IMR-90 (cell line): Measurements from ENCODE around the gene TCF7L2. TPM values are rescaled to one million over a fixed set of nuclear protein-coding genes. Genes with fewer than 3 reads are reported as not detected.

Experiments used
- ATAC-seq: fragments of 200-7000 bp; cut with Tn5 transposase; 2 replicates; pipeline ENCODE4 v1.9.1; 2020; ENCODE audit warnings: low read depth, mild to moderate bottlenecking, moderate library complexity
- BruUV-seq: library from RNA; stranded (reverse); fragments of 400-500 nt; replicated peaks from 2 replicates; lab custom pipeline; 2021; lab: Mats Ljungman, UMichigan
- CTCF ChIA-PET: fragments of 300-600 bp; formaldehyde crosslinking; extraction: SDS; loops from one replicate; lab custom pipeline; 2021; ENCODE audit warnings: antibody characterized with exemption; lab: Yijun Ruan, JAX
- POLR2A ChIA-PET: fragments of 300-600 bp; sonication (Branson Sonifier 250); formaldehyde crosslinking; loops from one replicate; lab custom pipeline; 2022; ENCODE audit warnings: antibody characterized with exemption; ENCODE audit not compliant: unreplicated experiment; lab: Charles Lee
- DNase-seq: peaks from one replicate; pipeline ENCODE4 v3.0.0; 2013
- H2AFZ ChIP-seq: replicated peaks from 2 replicates; pipeline ENCODE3; 2013; ENCODE audit warnings: low read length, mild to moderate bottlenecking; ENCODE audit not compliant: poor library complexity
- H2AK5ac ChIP-seq: 2 replicates; pipeline ENCODE4 v1.6.1; 2013; ENCODE audit warnings: low read depth, low read length, inconsistent platforms
- H2AK9ac ChIP-seq: replicated peaks from 2 replicates; pipeline ENCODE3; 2013; ENCODE audit warnings: mild to moderate bottlenecking, low read depth, low read length, moderate library complexity; ENCODE audit not compliant: poor library complexity
- H2BK120ac ChIP-seq: 2 replicates; pipeline ENCODE4 v1.6.1; 2013; ENCODE audit warnings: low read depth, low read length, inconsistent platforms
- H2BK15ac ChIP-seq: 3 replicates; pipeline ENCODE4 v1.6.1; 2013; ENCODE audit warnings: low read depth, low read length, inconsistent platforms
- H2BK20ac ChIP-seq: 2 replicates; pipeline ENCODE4 v1.6.1; 2013; ENCODE audit warnings: low read depth, mild to moderate bottlenecking, inconsistent platforms, low read length, moderate library complexity
- H2BK5ac ChIP-seq: 2 replicates; pipeline ENCODE4 v1.6.1; 2013; ENCODE audit warnings: mild to moderate bottlenecking, low read depth, low read length, inconsistent platforms; ENCODE audit not compliant: poor library complexity, severe bottlenecking
- H3K14ac ChIP-seq: replicated peaks from 2 replicates; pipeline ENCODE4 v1.6.1; 2013; ENCODE audit warnings: low read depth, low read length, inconsistent platforms
- H3K18ac ChIP-seq: 2 replicates; pipeline ENCODE4 v1.6.1; 2013; ENCODE audit warnings: low read depth, low read length, control low read depth
- H3K23ac ChIP-seq: 2 replicates; pipeline ENCODE4 v1.6.1; 2013; ENCODE audit warnings: low read depth, low read length, inconsistent platforms
- H3K27ac ChIP-seq: 2 replicates; pipeline ENCODE4 v1.5.1; 2013; ENCODE audit warnings: mild to moderate bottlenecking, control low read depth, low read length; ENCODE audit not compliant: insufficient read depth
- H3K27me3 ChIP-seq: 2 replicates; pipeline ENCODE4 v1.6.1; 2013; ENCODE audit warnings: low read length; ENCODE audit not compliant: control insufficient read depth, insufficient read depth
- H3K36me3 ChIP-seq: 2 replicates; pipeline ENCODE4 v1.6.1; 2013; ENCODE audit warnings: low read length, mixed read lengths; ENCODE audit not compliant: control insufficient read depth, insufficient read depth
- H3K4ac ChIP-seq: 2 replicates; pipeline ENCODE4 v1.6.1; 2013; ENCODE audit warnings: low read depth, low read length, inconsistent platforms
- H3K4me1 ChIP-seq: 2 replicates; pipeline ENCODE4 v1.6.1; 2013; ENCODE audit warnings: low read length, mixed read lengths; ENCODE audit not compliant: control insufficient read depth, insufficient read depth
- H3K4me2 ChIP-seq: 2 replicates; pipeline ENCODE4 v1.6.1; 2013; ENCODE audit warnings: low read depth, mild to moderate bottlenecking, control low read depth, low read length, moderate library complexity
- H3K4me3 ChIP-seq: 2 replicates; pipeline ENCODE4 v1.5.1; 2013; ENCODE audit warnings: low read depth, mild to moderate bottlenecking, control low read depth, low read length, moderate library complexity; ENCODE audit not compliant: insufficient read depth
- H3K56ac ChIP-seq: 2 replicates; pipeline ENCODE4 v1.6.1; 2013; ENCODE audit warnings: low read length, inconsistent platforms; ENCODE audit not compliant: insufficient read depth; ENCODE audit errors: extremely low read depth
- H3K79me1 ChIP-seq, 2 experiments: 2 replicates each; pipeline ENCODE4 v1.6.1; 2013; ENCODE audit warnings: low read length in 2 of 2, inconsistent platforms in 1 of 2, low read depth in 1 of 2
- H3K9ac ChIP-seq: 2 replicates; pipeline ENCODE4 v1.6.1; 2013; ENCODE audit warnings: low read depth, low read length, control low read depth
- H3K9me1 ChIP-seq: 2 replicates; pipeline ENCODE4 v1.6.1; 2013; ENCODE audit warnings: low read length, inconsistent platforms; ENCODE audit not compliant: insufficient read depth
- H3K9me3 ChIP-seq: 2 replicates; pipeline ENCODE4 v1.6.1; 2013; ENCODE audit warnings: low read length; ENCODE audit not compliant: control insufficient read depth, insufficient read depth
- H4K20me1 ChIP-seq: 2 replicates; pipeline ENCODE4 v1.6.1; 2013; ENCODE audit warnings: low read length, inconsistent platforms; ENCODE audit not compliant: insufficient read depth
- H4K5ac ChIP-seq: 2 replicates; pipeline ENCODE4 v1.6.1; 2013; ENCODE audit warnings: mild to moderate bottlenecking, low read depth, low read length, control low read depth
- H4K8ac ChIP-seq, 2 experiments: 2 replicates each; pipeline ENCODE4 v1.6.1; 2013; ENCODE audit warnings: low read depth in 2 of 2, low read length in 2 of 2, control low read depth in 1 of 2, inconsistent platforms in 1 of 2
- H4K91ac ChIP-seq: 2 replicates; pipeline ENCODE4 v1.6.1; 2013; ENCODE audit warnings: low read depth, low read length, inconsistent platforms; ENCODE audit not compliant: insufficient read depth
- BHLHE40 ChIP-seq: fragments of 150-350 bp; IDR thresholded peaks from 2 replicates; pipeline ENCODE4 v1.6.1; 2016; ENCODE audit warnings: mild to moderate bottlenecking, low read depth, low read length
- CEBPB ChIP-seq: IDR thresholded peaks from 2 replicates; pipeline ENCODE4 v1.6.1; 2012; ENCODE audit warnings: low read depth, low read length, improper control_type of control experiment
- CHD1 ChIP-seq: IDR thresholded peaks from 2 replicates; pipeline ENCODE4 v1.6.1; 2012; ENCODE audit warnings: low read depth, low read length, improper control_type of control experiment
- CTCF ChIP-seq: conservative IDR thresholded peaks from 2 replicates; pipeline ENCODE4 v1.5.1; 2012; ENCODE audit warnings: mild to moderate bottlenecking, low read depth, low read length, improper control_type of control experiment
- ELK1 ChIP-seq: fragments of 150-350 bp; IDR thresholded peaks from 2 replicates; pipeline ENCODE4 v1.6.1; 2016; ENCODE audit warnings: low read depth, mild to moderate bottlenecking, low read length, moderate library complexity, borderline replicate concordance
- FOS ChIP-seq: fragments of 150-350 bp; IDR thresholded peaks from 2 replicates; pipeline ENCODE4 v1.6.1; 2016; ENCODE audit warnings: low read depth, low read length
- MAFK ChIP-seq: IDR thresholded peaks from 2 replicates; pipeline ENCODE4 v1.6.1; 2012; ENCODE audit warnings: low read depth, low read length, improper control_type of control experiment
- MAZ ChIP-seq: IDR thresholded peaks from 2 replicates; pipeline ENCODE4 v1.6.1; 2012; ENCODE audit warnings: low read depth, mild to moderate bottlenecking, low read length, improper control_type of control experiment, moderate library complexity, borderline replicate concordance
- MXI1 ChIP-seq: IDR thresholded peaks from 2 replicates; pipeline ENCODE4 v1.6.1; 2012; ENCODE audit warnings: low read depth, mild to moderate bottlenecking, low read length, moderate library complexity, borderline replicate concordance
- NFE2L2 ChIP-seq: fragments of 150-350 bp; IDR thresholded peaks from 2 replicates; pipeline ENCODE4 v1.6.1; 2016; ENCODE audit warnings: low read depth, mild to moderate bottlenecking, low read length
- POLR2A ChIP-seq: IDR thresholded peaks from 2 replicates; pipeline ENCODE4 v1.6.1; 2012; ENCODE audit warnings: mild to moderate bottlenecking, low read depth, low read length
- RAD21 ChIP-seq: IDR thresholded peaks from 2 replicates; pipeline ENCODE4 v1.6.1; 2012; ENCODE audit warnings: low read length, improper control_type of control experiment
- RCOR1 ChIP-seq: IDR thresholded peaks from 2 replicates; pipeline ENCODE4 v1.6.1; 2012; ENCODE audit warnings: mild to moderate bottlenecking, low read length, improper control_type of control experiment; ENCODE audit not compliant: insufficient replicate concordance
- RFX5 ChIP-seq: IDR thresholded peaks from 2 replicates; pipeline ENCODE4 v1.8.0; 2012; ENCODE audit warnings: low read depth, mild to moderate bottlenecking, low read length, moderate library complexity
- SMC3 ChIP-seq: fragments of 150-350 bp; IDR thresholded peaks from 2 replicates; pipeline ENCODE4 v1.6.1; 2016; ENCODE audit warnings: low read depth, mild to moderate bottlenecking, antibody characterized with exemption, low read length, moderate library complexity
- USF2 ChIP-seq: fragments of 150-350 bp; IDR thresholded peaks from 2 replicates; pipeline ENCODE4 v1.6.1; 2017; ENCODE audit warnings: mild to moderate bottlenecking, antibody characterized with exemption, low read length, low read depth
- WGBS, 2 experiments: methylation state at CpG; one replicate each; pipeline versions ENCODE4 v1.1.5 to v1.1.7; 2013; ENCODE audit warnings: missing lambda C conversion rate in 2 of 2; ENCODE audit not compliant: insufficient read length in 1 of 2; ENCODE audit errors: extremely low coverage in 2 of 2; 5-methylcytosine and 5-hydroxymethylcytosine counted together
- dilution Hi-C: fragments of 300-500 bp; cut with HindIII; formaldehyde crosslinking; loops from one replicate; pipeline ENCODE4 v1.14.3; 2018; ENCODE audit warnings: low sequenced_read_pairs; ENCODE audit not compliant: unreplicated experiment
- in situ Hi-C: fragments of 300-500 bp; cut with MboI; formaldehyde crosslinking; loops from 3 replicates; pipeline ENCODE4 v1.14.3; 2019; ENCODE audit warnings: low sequenced_read_pairs, inconsistent platforms, mixed read lengths
- intact Hi-C: fragments of 100-400 bp; cut with micrococcal nuclease; formaldehyde crosslinking; loops from 2 replicates; pipeline ENCODE4 v1.10.0; 2022
- polyA plus RNA-seq, 3 experiments: library from polyadenylated mRNA; depleted of rRNA; stranded (reverse); fragments of >200 nt; gene quantifications; 2 replicates each; pipeline ENCODE4 v1.2.3, GENCODE V29; 2012; ENCODE audit warnings: low replicate concordance in 1 of 3
- total RNA-seq: library from RNA; depleted of rRNA; stranded (reverse); fragments of >200 nt; gene quantifications from 2 replicates; pipeline ENCODE4 v1.2.3, GENCODE V29; 2012

TCF7L2 gene
- total and polyA plus RNA-seq, 2 of the 4 experiments (the other 2 are of a cell fraction): 1.3 to 12.2 TPM

GRCh38 chr10:113160641-113161040 is 210.6 kb downstream of the TCF7L2 start:
- 0 out of 2 replicates have a peak, but pooled peaks cover 7% of the 10 kb centered on the region for H4K20me1 ChIP-seq
- no peak overlapping the region for H2AK9ac ChIP-seq
- H2BK20ac ChIP-seq: no peak overlapping the region
- no peaks in the 10 kb centered on the region for H3K9me3 ChIP-seq
- ChIA-PET CTCF (no interaction called here), POLR2A (no interaction called here)
- H4K5ac ChIP-seq: no peak overlapping the region
- no peak overlapping the region for H3K14ac ChIP-seq
- H3K4me2 ChIP-seq: no peak overlapping the region
- H2AK5ac ChIP-seq: no peak overlapping the region
- no TSS peak for BruUV-seq
- no peak overlapping the region for H3K9ac ChIP-seq
- dilution Hi-C loops (no loop called here), intact Hi-C loops (no loop called here), in situ Hi-C loops (no loop called here)
- H3K56ac ChIP-seq: no peak overlapping the region
- no peak overlapping the region for H3K4me3 ChIP-seq
- H3K9me1 ChIP-seq: peaks cover 15% of the 10 kb centered on the region
- H3K4ac ChIP-seq: no peak overlapping the region
- TF ChIP-seq RAD21 (no peak), FOS (no peak), MAZ (no peak), NFE2L2 (no peak), RCOR1 (no peak), CTCF (no peak), USF2 (no peak), MXI1 (no peak), RFX5 (no peak), POLR2A (no peak), ELK1 (no peak), BHLHE40 (no peak), MAFK (no peak), SMC3 (no peak), CEBPB (no peak), CHD1 (no peak)
- no peak overlapping the region for H3K23ac ChIP-seq
- H3K18ac ChIP-seq: no peak overlapping the region
- H3K27me3 ChIP-seq: no peaks in the 10 kb centered on the region
- ATAC-seq (no peak), DNase-seq (no peak)
- no peak overlapping the region for H2AFZ ChIP-seq
- 0 out of 4 replicates have a peak, but pooled peaks cover 0 to 3% of the 10 kb centered on the region in 2 experiments for H3K79me1 ChIP-seq
- no peak overlapping the region for H2BK120ac ChIP-seq
- WGBS, 2 experiments: 95% methylated on average over 9 of the region's 10 CpGs; no CpG with 5 or more reads in 1 of the 2 experiments
- H3K4me1 ChIP-seq: peaks cover 7% of the 10 kb centered on the region
- H4K8ac ChIP-seq: no peak overlapping the region
- no peak overlapping the region for H4K91ac ChIP-seq
- H2BK5ac ChIP-seq: no peak overlapping the region
- H3K36me3 ChIP-seq: peaks cover 43% of the 10 kb centered on the region
- no peak overlapping the region for H2BK15ac ChIP-seq
- H3K27ac ChIP-seq: no peak overlapping the region
